K562 (cell line): ENCODE measurements around the gene KRT8. TPM values are rescaled to one million over a fixed set of nuclear protein-coding genes. Genes with fewer than 3 reads are reported as not detected.

ENCODE experiments used
- ARID1B ChIP-seq: fragments of 450-650 bp; IDR thresholded peaks from 2 replicates; pipeline ENCODE4 v1.6.1; 2016; ENCODE audit warnings: antibody characterized with exemption, mild to moderate bottlenecking, inconsistent platforms
- BCL6 ChIP-seq: fragments of 250-450 bp; sonication (Bioruptor Pico); IDR thresholded peaks from 2 replicates; pipeline ENCODE4 v1.4.0; 2020
- E2F8 ChIP-seq: fragments of 450-650 bp; IDR thresholded peaks from 2 replicates; pipeline ENCODE4 v1.7.1; 2018; ENCODE audit warnings: mild to moderate bottlenecking, low read depth; ENCODE audit not compliant: partially characterized antibody
- ELF4 ChIP-seq: fragments of 450-650 bp; formaldehyde crosslinking; IDR thresholded peaks from 2 replicates; pipeline ENCODE4 v1.4.0; 2022; ENCODE audit warnings: missing genetic modification characterization
- NFIX ChIP-seq: fragments of 250-450 bp; sonication (Bioruptor Pico); IDR thresholded peaks from 2 replicates; pipeline ENCODE4 v1.4.0; 2020; ENCODE audit warnings: low read depth, mild to moderate bottlenecking, moderate library complexity
- NR1H2 ChIP-seq: sonication (generic); formaldehyde crosslinking; IDR thresholded peaks from 2 replicates; pipeline ENCODE4 v1.4.0; 2020; ENCODE audit warnings: mild to moderate bottlenecking, missing genetic modification reagents
- PHF8 ChIP-seq: fragments of 200-600 bp; sonication (generic); IDR thresholded peaks from 2 replicates; pipeline ENCODE4 v1.6.1; 2012; ENCODE audit warnings: mixed run types, mild to moderate bottlenecking, inconsistent platforms, low read length, moderate library complexity, borderline replicate concordance
- STAT5A ChIP-seq: IDR thresholded peaks from 2 replicates; pipeline ENCODE4 v1.6.1; 2012; ENCODE audit warnings: low read length, inconsistent platforms, borderline replicate concordance
- TRIM24 ChIP-seq, 2 experiments: fragments of 450-650 bp; IDR thresholded peaks; 2 replicates each; pipeline ENCODE4 v1.6.1; 2016
- VEZF1 ChIP-seq: fragments of 200-800 bp; sonication (Bioruptor generic); IDR thresholded peaks from 2 replicates; pipeline ENCODE4 v1.6.1; 2017; ENCODE audit warnings: missing genetic modification characterization, missing compliant biosample characterization
- ZBTB17 ChIP-seq: fragments of 450-650 bp; formaldehyde crosslinking; IDR thresholded peaks from 2 replicates; pipeline ENCODE4 v1.4.0; 2020; ENCODE audit warnings: mild to moderate bottlenecking
- ZNF318 ChIP-seq, 2 experiments: fragments of 450-650 bp; IDR thresholded peaks; 2 replicates each; pipeline ENCODE4 v1.6.1; 2016; ENCODE audit warnings: mild to moderate bottlenecking in 2 of 2, borderline replicate concordance in 1 of 2, low read depth in 1 of 2, moderate library complexity in 1 of 2
- ZNF511 ChIP-seq: sonication (generic); formaldehyde crosslinking; IDR thresholded peaks from 2 replicates; pipeline ENCODE4 v1.8.0; 2022; ENCODE audit warnings: mild to moderate bottlenecking, missing genetic modification reagents
- polyA plus RNA-seq, 8 experiments: library from polyadenylated mRNA; depleted of rRNA in 4 of 8; stranded (reverse) in 5 of 8; unstranded in 3 of 8; fragments of >200 nt; fragmentation: Nextera tagmentation in 2 of 8; fragmentation: Illumina TruSeq in 1 of 8; extraction: Ambion mirVana in 2 of 8; extraction: Trizol in 1 of 8; gene quantifications; 2 replicates each; pipeline versions ENCODE4 v1.2.1 to v1.2.3, GENCODE V29; 2011 to 2014; ENCODE audit warnings: inconsistent platforms in 1 of 8, missing spikeins in 1 of 8
- total RNA-seq, 7 experiments: library from RNA; depleted of rRNA in 6 of 7; stranded (reverse); fragments of >200 nt in 6 of 7; fragmentation: Illumina TruSeq in 2 of 7; extraction: Trizol in 2 of 7; gene quantifications; 2 replicates each; pipeline versions ENCODE4 v1.2.1 to v1.2.3, GENCODE V29; 2011 to 2021; ENCODE audit warnings: low replicate concordance in 1 of 7

KRT8 gene
- total and polyA plus RNA-seq, 9 of the 15 experiments (the other 6 are each of a cell fraction or from before 2014, with no cell fraction given): 41.5 to 661 (median 260) TPM

GRCh38 chr12:52874573-52875435 lies 30.1 kb downstream of the KRT8 start (continued):
- TF ChIP-seq ZNF318 (IDR thresholded peaks at IDR 0.05; ENCODE audit: borderline replicate concordance in 1 of 2, low read depth in 1 of 2) (peak in 1 of 2 experiments; percentile 31; a peak in 1 of 4 replicates), VEZF1 (0 out of 2 replicates have a peak, but pooled peaks have one; percentile 5), ZNF511 (CRISPR knock-in tag) (no peak), BCL6 (peak; percentile 34; the same call in 1 of the 2 replicates), NFIX (no peak), ELF4 (CRISPR knock-in tag) (peak; percentile 27; the same call in 1 of the 2 replicates), TRIM24 (IDR thresholded peaks at IDR 0.05) (0 out of 4 replicates have a peak, but pooled peaks of 1 of the 2 experiments have one; percentile 1), STAT5A (0 out of 2 replicates have a peak, but pooled peaks have one; percentile 13), PHF8 (peak; percentile 56; the same call in 1 of the 2 replicates), ZBTB17 (CRISPR knock-in tag) (0 out of 2 replicates have a peak, but pooled peaks have one; percentile 18), E2F8 (peak; percentile 33), NR1H2 (CRISPR knock-in tag) (no peak), ARID1B (peak; percentile 38; the same call in 1 of the 2 replicates)
